Lung (tissue), 12 donors: ENCODE measurements around the gene CPNE8. TPM values are rescaled to one million over a fixed set of nuclear protein-coding genes. Genes with fewer than 3 reads are reported as not detected.

ENCODE experiments used
- ATAC-seq: fragments of 200-7000 bp; cut with Tn5 transposase; one replicate; pipeline ENCODE4 v1.9.1; 2020; ENCODE audit warnings: moderate number of reproducible peaks; ENCODE audit not compliant: insufficient read depth, low FRiP score
- DNase-seq, 3 donors: peaks; one replicate each; pipeline ENCODE4 v3.0.0-alpha.2; 2013 to 2017
- H3K27ac ChIP-seq, 2 donors: one replicate each; pipeline ENCODE4 v1.5.1; 2013; ENCODE audit warnings: mild to moderate bottlenecking in 2 of 2, moderate library complexity in 2 of 2, control low read depth in 1 of 2, inconsistent platforms in 1 of 2, low read depth in 1 of 2, low read length in 1 of 2
- H3K27me3 ChIP-seq, 3 donors: one replicate each; pipeline ENCODE4 v1.5.1; 2013; ENCODE audit warnings: low read length in 2 of 3; ENCODE audit not compliant: control insufficient read depth in 3 of 3, insufficient read depth in 3 of 3
- H3K36me3 ChIP-seq, 4 donors: one replicate each; pipeline ENCODE4 v1.5.1; 2013; ENCODE audit warnings: low read length in 4 of 4, mild to moderate bottlenecking in 1 of 4, moderate library complexity in 1 of 4; ENCODE audit not compliant: control insufficient read depth in 4 of 4, insufficient read depth in 4 of 4
- H3K4me1 ChIP-seq, 5 donors: one replicate each; pipeline ENCODE4 v1.5.1; 2013; ENCODE audit warnings: low read length in 5 of 5, mild to moderate bottlenecking in 2 of 5, moderate library complexity in 1 of 5; ENCODE audit not compliant: control insufficient read depth in 5 of 5, insufficient read depth in 5 of 5
- H3K4me3 ChIP-seq: one replicate; pipeline ENCODE4 v1.5.1; 2013; ENCODE audit warnings: mild to moderate bottlenecking, control low read depth, moderate library complexity
- H3K9ac ChIP-seq, 2 donors: one replicate each; pipeline ENCODE4 v1.5.1; 2013; ENCODE audit warnings: low read length in 2 of 2, control low read depth in 1 of 2; ENCODE audit not compliant: insufficient read depth in 1 of 2
- H3K9me3 ChIP-seq, 4 donors: one replicate each; pipeline ENCODE4 v1.5.1; 2013; ENCODE audit warnings: low read length in 3 of 4, mild to moderate bottlenecking in 1 of 4, moderate library complexity in 1 of 4; ENCODE audit not compliant: control insufficient read depth in 4 of 4, insufficient read depth in 3 of 4
- CTCF ChIP-seq: IDR thresholded peaks from 2 replicates; pipeline ENCODE4 v1.5.1; 2012; ENCODE audit warnings: mild to moderate bottlenecking; ENCODE audit errors: control extremely low read depth, extremely low read depth
- WGBS, 2 donors: extraction: QIAGEN DNeasy Blood & Tissue Kit; methylation state at CpG; one replicate each; pipeline ENCODE4 v1.1.7; 2013; 5-methylcytosine and 5-hydroxymethylcytosine counted together
- polyA plus RNA-seq, 2 donors: library from polyadenylated mRNA; stranded (reverse); fragments of 200-250 nt; gene quantifications; one replicate each; pipeline ENCODE4 v1.2.1, GENCODE V29; 2013
- total RNA-seq, 2 donors: library from RNA; depleted of rRNA in 1 of 2; stranded (reverse); fragments of >200 nt in 1 of 2; gene quantifications; one replicate each; pipeline ENCODE4 v1.2.1, GENCODE V29; 2014 to 2021
- donor health status: control.
- donor health status: control.
- donor health status: Bipolar disorder and iron deficiency.
- donor health status: healthy.
- donor health status: DM: yes; HTN: yes; CAD: no.

CPNE8 gene
- total and polyA plus RNA-seq, 4 donors, result 9.2 to 20.1 (median 15.3) TPM

- TF ChIP-seq CTCF, result no peak
- no peak overlapping the region for H3K9ac ChIP-seq
- H3K4me3 ChIP-seq, result no peak overlapping the region
- no peaks in the 10 kb centered on the region for H3K4me1 ChIP-seq
- peaks cover 0 to 10% (median 4%) of the 10 kb centered on the region in 4 donors for H3K9me3 ChIP-seq
- WGBS, 2 donors, result 62 to 65% methylated on average over 1 of the region's 1 CpG
- DNase-seq (no peak), ATAC-seq (no peak)
- H3K27me3 ChIP-seq, result no peaks in the 10 kb centered on the region
- no peaks in the 10 kb centered on the region for H3K36me3 ChIP-seq
- H3K27ac ChIP-seq, result no peak overlapping the region
These were observed 29.3 kb upstream of the CPNE8 start for GRCh38 chr12:38934686-38935085.

DNA sequence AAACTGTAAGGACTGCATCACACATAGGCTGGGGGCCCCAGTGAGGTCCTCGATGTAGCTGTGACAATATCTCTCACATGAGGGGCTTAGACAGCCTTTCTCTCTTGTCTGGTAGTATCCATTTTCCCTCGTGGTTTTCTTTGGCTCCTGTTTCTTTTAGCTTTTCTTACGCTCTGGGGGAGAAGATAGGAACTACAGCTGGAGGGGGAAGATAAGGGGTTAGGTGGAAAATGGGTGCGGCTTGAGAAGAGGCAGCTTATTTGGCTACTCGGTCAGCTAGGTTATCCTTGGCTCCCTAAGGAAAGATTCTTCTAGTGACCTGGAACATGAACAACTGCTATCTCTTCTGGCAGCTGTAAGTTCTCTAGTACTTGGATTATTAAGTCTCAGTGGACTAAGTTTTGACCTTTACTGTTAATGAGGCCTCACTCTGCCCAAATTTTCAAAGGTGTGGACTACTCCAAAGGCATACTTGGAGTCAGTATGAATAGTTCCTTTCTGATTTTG, 28.7 kb upstream of the CPNE8 start:
- H3K27me3 ChIP-seq, result no peaks in the 10 kb centered on the region
- TF ChIP-seq CTCF, result no peak
- peaks cover 0 to 10% (median 4%) of the 10 kb centered on the region in 4 donors for H3K9me3 ChIP-seq
- H3K4me1 ChIP-seq, result no peaks in the 10 kb centered on the region
- no peak overlapping the region for H3K4me3 ChIP-seq
- ATAC-seq (no peak), DNase-seq (no peak)
- H3K36me3 ChIP-seq, result no peaks in the 10 kb centered on the region
- whole genome bisulfite sequencing, 2 donors, result 74 to 78% methylated on average over 5 of the region's 5 CpGs
- H3K27ac ChIP-seq, result no peak overlapping the region
- H3K9ac ChIP-seq, result no peak overlapping the region

DNA sequence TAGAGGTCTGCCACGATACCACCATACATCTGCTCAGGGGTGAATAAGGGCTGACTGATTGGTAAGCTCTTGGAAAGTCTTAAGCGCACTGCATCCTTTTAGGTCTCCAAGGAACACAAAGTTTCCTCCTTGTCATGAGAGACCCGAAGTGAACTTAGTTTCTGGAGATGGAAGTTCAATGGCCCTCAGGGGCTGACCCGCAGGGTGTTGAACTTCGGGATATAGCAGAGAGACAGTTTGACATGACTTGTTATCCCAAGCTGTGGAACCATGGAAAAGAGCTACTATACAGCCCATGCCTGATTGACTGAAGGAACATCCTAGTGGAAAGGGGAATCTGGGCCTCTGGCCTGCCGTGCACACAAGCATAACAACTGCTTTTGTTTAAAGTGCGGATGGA, 26.9 kb upstream of the CPNE8 start:
- Histone ChIP-seq H3K9me3 (peaks cover 0 to 2% (median 0%) of the 10 kb centered on the region in 4 donors), H3K36me3 (no peaks in the 10 kb centered on the region), H3K4me3 (no peak overlapping the region), H3K4me1 (no peaks in the 10 kb centered on the region), H3K9ac (no peak overlapping the region), H3K27me3 (no peaks in the 10 kb centered on the region), H3K27ac (no peak overlapping the region)
- TF ChIP-seq CTCF, result no peak
- no peak for DNase-seq
- WGBS, 2 donors, result 94 to 96% methylated on average over 7 of the region's 7 CpGs
- no peak for ATAC-seq

DNA sequence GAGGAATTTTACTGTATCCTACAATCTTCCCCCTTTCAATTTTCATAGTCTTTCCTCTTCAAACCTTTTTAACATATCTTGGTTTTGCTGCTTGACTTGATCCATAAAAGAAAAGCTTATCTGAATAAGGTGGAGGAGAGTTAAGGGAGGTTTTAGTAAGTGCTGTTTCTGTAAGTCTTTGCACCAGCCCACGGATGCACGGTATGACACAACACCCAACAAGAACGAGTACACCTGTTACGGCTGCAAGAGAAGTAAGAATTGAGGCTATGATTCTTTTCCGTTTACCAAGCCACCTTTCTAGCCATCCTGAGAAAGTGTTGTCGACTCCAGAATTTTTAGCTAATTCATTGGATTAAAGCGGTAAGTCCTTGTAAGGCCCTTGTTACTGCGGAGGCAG, 26.1 kb upstream of the CPNE8 start:
- H3K4me1 ChIP-seq, result no peaks in the 10 kb centered on the region
- H3K27ac ChIP-seq, result no peak overlapping the region
- DNase-seq (no peak), ATAC-seq (no peak)
- TF ChIP-seq CTCF, result no peak
- no peaks in the 10 kb centered on the region for H3K27me3 ChIP-seq
- no peaks in the 10 kb centered on the region for H3K36me3 ChIP-seq
- no peaks in the 10 kb centered on the region for H3K9me3 ChIP-seq
- H3K9ac ChIP-seq, result no peak overlapping the region
- H3K4me3 ChIP-seq, result no peak overlapping the region
- WGBS, 2 donors, result 86 to 89% methylated on average over 8 of the region's 8 CpGs
